Stimulated activated CD4-positive, alpha-beta T cell treated with anti-CD3 and anti-CD28 coated beads, Interleukin-4, amount 100 ng/mL, for 24 hours (primary cell): Measurements from ENCODE around the gene PSMB8.

Experiments
- DNase-seq: peaks from one replicate; pipeline ENCODE4 v3.0.0-alpha.2; 2020

Gene PSMB8

DNA sequence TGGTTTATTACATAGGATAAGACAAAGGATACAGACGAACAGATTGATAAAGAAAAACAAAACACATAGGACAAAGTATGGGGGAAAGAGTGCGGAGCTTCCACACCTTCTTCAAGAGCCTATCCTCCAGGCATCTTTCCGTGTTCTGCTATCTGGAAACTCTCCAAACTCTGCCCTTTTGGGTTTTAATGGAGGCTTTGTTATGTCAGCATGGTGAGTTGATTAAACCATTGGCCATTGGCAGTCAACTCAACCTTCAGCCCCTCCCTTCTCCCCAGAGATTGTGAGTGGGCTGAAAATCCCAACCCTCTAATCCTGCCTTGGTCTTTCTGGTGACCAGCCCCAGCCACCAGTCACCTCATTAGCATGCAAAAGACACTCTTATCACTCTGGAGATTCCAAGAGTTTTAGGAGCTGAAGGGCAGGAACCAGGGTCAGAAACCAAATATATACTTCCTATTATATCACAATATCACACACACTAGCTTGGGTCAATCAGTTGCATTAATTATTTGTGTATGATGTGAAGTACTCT lies 50.9 kb downstream of the PSMB8 start:
- no peak for DNase-seq
